ENCODE results near the gene MRPL39.

MRPL39 gene

DNA sequence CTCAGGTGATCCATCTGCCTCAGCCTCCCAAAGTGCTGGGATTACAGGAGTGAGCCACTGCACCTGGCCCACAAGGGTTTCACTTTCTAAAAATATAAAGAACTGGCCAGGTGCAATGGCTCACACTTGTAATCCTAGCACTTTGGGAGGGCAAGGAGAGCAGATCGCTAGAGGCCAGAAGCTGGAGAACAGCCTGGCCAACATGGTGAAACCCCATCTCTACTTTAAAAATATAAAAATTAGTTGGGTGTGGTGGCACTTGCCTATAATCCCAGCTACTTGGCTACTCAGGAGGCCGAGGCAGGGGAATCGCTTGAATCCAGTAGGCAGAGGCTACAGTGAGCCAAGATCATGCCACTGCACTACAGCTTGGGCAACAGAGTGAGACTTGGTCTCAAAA, 25.7 kb downstream of the MRPL39 start:
- no peak overlapping the region for H3K27ac ChIP-seq (ENCODE audit: low read depth, low read length)
- no peak overlapping the region for H3K4me3 ChIP-seq (ENCODE audit: low read length)
- H3K9me2 ChIP-seq (replicated peaks; ENCODE audit: control insufficient read depth, low read length) = no peaks in the 10 kb centered on the region
- no peak overlapping the region for H3K4me2 ChIP-seq (ENCODE audit: low read length)
- no peaks in the 10 kb centered on the region for H3K9me3 ChIP-seq (ENCODE audit: control insufficient read depth, insufficient read depth, low read length)
- peaks cover 5% of the 10 kb centered on the region; the same call in 1 of the 2 replicates for H3K4me1 ChIP-seq (ENCODE audit: control insufficient read depth, low read length)
- H4K20me1 ChIP-seq (ENCODE audit: control insufficient read depth, insufficient read depth, low read depth, low read length) = no peaks in the 10 kb centered on the region
- H3F3A ChIP-seq (ENCODE audit: control insufficient read depth, insufficient read depth) = 0 out of 2 replicates have a peak, but pooled peaks cover 3% of the 10 kb centered on the region
- no peak for TF ChIP-seq EZH2phosphoT487 (IDR thresholded peaks at IDR 0.05; ENCODE audit: borderline replicate concordance, low read length)
- TF ChIP-seq, protein P1, sequence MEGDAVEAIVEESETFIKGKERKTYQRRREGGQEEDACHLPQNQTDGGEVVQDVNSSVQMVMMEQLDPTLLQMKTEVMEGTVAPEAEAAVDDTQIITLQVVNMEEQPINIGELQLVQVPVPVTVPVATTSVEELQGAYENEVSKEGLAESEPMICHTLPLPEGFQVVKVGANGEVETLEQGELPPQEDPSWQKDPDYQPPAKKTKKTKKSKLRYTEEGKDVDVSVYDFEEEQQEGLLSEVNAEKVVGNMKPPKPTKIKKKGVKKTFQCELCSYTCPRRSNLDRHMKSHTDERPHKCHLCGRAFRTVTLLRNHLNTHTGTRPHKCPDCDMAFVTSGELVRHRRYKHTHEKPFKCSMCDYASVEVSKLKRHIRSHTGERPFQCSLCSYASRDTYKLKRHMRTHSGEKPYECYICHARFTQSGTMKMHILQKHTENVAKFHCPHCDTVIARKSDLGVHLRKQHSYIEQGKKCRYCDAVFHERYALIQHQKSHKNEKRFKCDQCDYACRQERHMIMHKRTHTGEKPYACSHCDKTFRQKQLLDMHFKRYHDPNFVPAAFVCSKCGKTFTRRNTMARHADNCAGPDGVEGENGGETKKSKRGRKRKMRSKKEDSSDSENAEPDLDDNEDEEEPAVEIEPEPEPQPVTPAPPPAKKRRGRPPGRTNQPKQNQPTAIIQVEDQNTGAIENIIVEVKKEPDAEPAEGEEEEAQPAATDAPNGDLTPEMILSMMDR (IDR thresholded peaks at IDR 0.05; ENCODE audit: low read depth, low read length, poor library complexity, severe bottlenecking) = no peak
- H3K79me2 ChIP-seq (ENCODE audit: control insufficient read depth, low read length) = no peaks in the 10 kb centered on the region
- H3K27me3 ChIP-seq (ENCODE audit: control insufficient read depth, low read length) = no peaks in the 10 kb centered on the region
- peaks cover 38% of the 10 kb centered on the region for H3K36me3 ChIP-seq (ENCODE audit: control insufficient read depth, low read length)

DNA sequence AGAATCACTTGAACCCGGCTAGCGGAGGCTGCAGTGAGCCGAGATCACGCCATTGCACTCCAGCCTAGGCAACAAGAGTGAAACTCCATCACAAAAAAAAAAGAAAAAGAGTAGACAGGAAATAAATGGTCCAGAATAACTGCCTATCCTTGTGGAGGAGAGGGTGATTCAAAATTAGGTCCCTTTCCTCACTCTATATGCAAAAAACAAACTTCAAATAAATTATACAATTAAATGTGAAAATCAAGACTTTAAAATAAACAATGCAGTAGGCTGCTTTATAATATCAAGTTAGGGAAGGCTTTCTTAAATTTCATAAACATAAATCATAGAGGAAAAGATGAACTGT, 26.4 kb downstream of the MRPL39 start:
- Histone ChIP-seq H3K4me1 (ENCODE audit: control insufficient read depth, low read length) (peaks cover 5% of the 10 kb centered on the region; the same call in 1 of the 2 replicates), H3K27ac (ENCODE audit: low read depth, low read length) (no peak overlapping the region), H3K4me3 (ENCODE audit: low read length) (no peak overlapping the region), H3K4me2 (ENCODE audit: low read length) (no peak overlapping the region), H3F3A (ENCODE audit: control insufficient read depth, insufficient read depth) (0 out of 2 replicates have a peak, but pooled peaks cover 3% of the 10 kb centered on the region), H3K9me2 (replicated peaks; ENCODE audit: control insufficient read depth, low read length) (no peaks in the 10 kb centered on the region), H3K36me3 (ENCODE audit: control insufficient read depth, low read length) (peaks cover 38% of the 10 kb centered on the region), H3K9me3 (ENCODE audit: control insufficient read depth, insufficient read depth, low read length) (no peaks in the 10 kb centered on the region), H3K27me3 (ENCODE audit: control insufficient read depth, low read length) (no peaks in the 10 kb centered on the region), H4K20me1 (ENCODE audit: control insufficient read depth, insufficient read depth, low read depth, low read length) (no peaks in the 10 kb centered on the region), H3K79me2 (ENCODE audit: control insufficient read depth, low read length) (no peaks in the 10 kb centered on the region)
- TF ChIP-seq, protein P1 (IDR thresholded peaks at IDR 0.05; ENCODE audit: low read depth, low read length, poor library complexity, severe bottlenecking) = no peak
- TF ChIP-seq EZH2phosphoT487 (IDR thresholded peaks at IDR 0.05; ENCODE audit: borderline replicate concordance, low read length) = no peak

DNA sequence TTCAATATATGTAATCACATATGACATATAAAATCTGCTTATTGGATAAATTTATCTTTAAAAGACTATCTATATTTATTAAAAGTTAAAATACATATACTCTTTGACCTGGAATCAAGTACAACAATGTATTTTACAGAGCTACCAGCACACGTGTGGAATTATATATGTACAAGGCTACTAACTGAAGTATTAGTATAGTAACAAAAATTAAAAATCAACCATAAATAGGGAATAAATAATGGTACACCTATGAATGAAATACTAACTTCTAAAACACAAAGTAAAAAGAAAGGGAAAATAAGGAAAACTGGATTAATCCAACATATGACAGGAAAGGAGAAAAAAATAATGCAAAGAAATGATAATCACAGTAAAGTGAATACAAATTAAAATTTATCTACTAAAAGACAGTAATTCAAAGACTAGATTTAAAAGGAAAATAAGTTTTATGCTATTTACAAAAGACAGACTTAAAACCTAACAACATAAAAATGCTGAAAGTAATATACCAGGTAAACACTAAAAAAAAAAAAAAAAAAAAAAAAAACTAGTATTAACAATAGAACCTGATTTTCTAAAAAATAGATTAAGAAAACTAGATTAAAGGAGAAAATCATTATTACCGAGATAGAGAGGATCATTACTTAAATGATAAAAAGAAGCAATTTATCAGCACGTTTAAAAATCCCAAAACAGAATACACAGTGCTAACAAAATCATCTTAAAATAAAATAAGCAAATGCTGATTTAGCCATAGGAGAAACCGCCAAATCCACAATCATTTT, 27.9 kb downstream of the MRPL39 start:
- Histone ChIP-seq H3K4me2 (ENCODE audit: low read length) (no peak overlapping the region), H3F3A (ENCODE audit: control insufficient read depth, insufficient read depth) (peaks cover 11% of the 10 kb centered on the region; the same call in 1 of the 2 replicates), H3K36me3 (ENCODE audit: control insufficient read depth, low read length) (peaks cover 46% of the 10 kb centered on the region), H3K4me1 (ENCODE audit: control insufficient read depth, low read length) (peaks cover 9% of the 10 kb centered on the region), H4K20me1 (ENCODE audit: control insufficient read depth, insufficient read depth, low read depth, low read length) (no peaks in the 10 kb centered on the region), H3K27me3 (ENCODE audit: control insufficient read depth, low read length) (no peaks in the 10 kb centered on the region), H3K9me3 (ENCODE audit: control insufficient read depth, insufficient read depth, low read length) (no peaks in the 10 kb centered on the region), H3K27ac (ENCODE audit: low read depth, low read length) (no peak overlapping the region), H3K9me2 (replicated peaks; ENCODE audit: control insufficient read depth, low read length) (no peaks in the 10 kb centered on the region), H3K79me2 (ENCODE audit: control insufficient read depth, low read length) (0 out of 2 replicates have a peak, but pooled peaks cover 3% of the 10 kb centered on the region), H3K4me3 (ENCODE audit: low read length) (no peak overlapping the region)
- TF ChIP-seq, protein P1 (IDR thresholded peaks at IDR 0.05; ENCODE audit: low read depth, low read length, poor library complexity, severe bottlenecking) = no peak
- TF ChIP-seq EZH2phosphoT487 (IDR thresholded peaks at IDR 0.05; ENCODE audit: borderline replicate concordance, low read length) = no peak
